NCI-H2107 (cell line): ENCODE data around the gene PUM1.
"Not testable (repeated sequence)": the region's sequence is repeated elsewhere in the genome, so short reads cannot be mapped to it uniquely, and the experiment has no call there.

Experiments
- DNase-seq: peaks from one replicate; lab custom pipeline; 2025; lab: John Stamatoyannopoulos, UW

PUM1 gene

GRCh38 chr1:31064111-31064717 is 1.3 kb downstream of the PUM1 start:
- no peak for DNase-seq

GRCh38 chr1:31063631-31064030 is 1.9 kb downstream of the PUM1 start:
- no peak for DNase-seq

- DNase-seq, result no peak
Measured at GRCh38 chr1:31062867-31063380, 2.6 kb downstream of the PUM1 start.

GRCh38 chr1:31062162-31062866 is 3.2 kb downstream of the PUM1 start:
- DNase-seq, result not testable (repeated sequence)

- no peak for DNase-seq
Measured at GRCh38 chr1:31058012-31058411, 7.5 kb downstream of the PUM1 start.

GRCh38 chr1:31055953-31056352 is 9.6 kb downstream of the PUM1 start:
- DNase-seq, result no peak

GRCh38 chr1:31055501-31055900 is 10.0 kb downstream of the PUM1 start:
- no peak for DNase-seq

- DNase-seq, result no peak
Measured at GRCh38 chr1:31054958-31055481, 10.5 kb downstream of the PUM1 start.

- no peak for DNase-seq
Measured at GRCh38 chr1:31054349-31054748, 11.2 kb downstream of the PUM1 start.

- DNase-seq, result not testable (repeated sequence)
Measured at GRCh38 chr1:31052613-31053012, 12.9 kb downstream of the PUM1 start.

- DNase-seq, result no peak
Measured at GRCh38 chr1:31051611-31052010, 13.9 kb downstream of the PUM1 start.

GRCh38 chr1:31047507-31047906 is 18.0 kb downstream of the PUM1 start:
- not testable (repeated sequence) for DNase-seq

GRCh38 chr1:31043631-31044030 is 21.9 kb downstream of the PUM1 start:
- peak; percentile 26 for DNase-seq

GRCh38 chr1:31042656-31043055 is 22.9 kb downstream of the PUM1 start:
- no peak for DNase-seq

GRCh38 chr1:31041529-31041928 is 24.0 kb downstream of the PUM1 start:
- DNase-seq, result no peak

GRCh38 chr1:31040038-31040437 is 25.5 kb downstream of the PUM1 start:
- DNase-seq, result no peak

- not testable (repeated sequence) for DNase-seq
Measured at GRCh38 chr1:31038935-31039334, 26.6 kb downstream of the PUM1 start.

GRCh38 chr1:31038360-31038759 is 27.2 kb downstream of the PUM1 start:
- no peak for DNase-seq

- no peak for DNase-seq
Measured at GRCh38 chr1:31036749-31037500, 28.6 kb downstream of the PUM1 start.

- DNase-seq, result no peak
Measured at GRCh38 chr1:31033598-31033997, 31.9 kb downstream of the PUM1 start.

- no peak for DNase-seq
Measured at GRCh38 chr1:31032266-31032665, 33.3 kb downstream of the PUM1 start.

GRCh38 chr1:31031330-31032143 is 34.0 kb downstream of the PUM1 start:
- no peak for DNase-seq
